ENCODE results near the gene TNS1.
A peak's percentile ranks its signal among the peaks of the same experiment; 100 is the strongest.

TNS1 gene

DNA sequence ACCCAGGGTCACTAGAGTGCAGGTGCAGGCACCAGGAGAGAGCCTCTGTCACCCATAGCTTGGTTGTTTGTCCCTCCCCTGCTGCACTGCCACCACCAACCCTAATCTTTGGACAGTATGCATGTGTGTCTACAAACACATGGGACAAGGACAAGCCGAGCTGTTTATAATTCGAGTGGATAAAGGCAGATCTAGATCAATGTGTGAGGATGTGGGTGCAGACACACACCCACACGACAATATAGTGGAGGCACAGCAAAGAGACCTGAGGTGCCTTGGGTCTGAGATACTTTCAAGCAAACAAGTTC lies 199.2 kb downstream of the TNS1 start:
- H3K4me1 ChIP-seq (ENCODE audit: control insufficient read depth in 1 of 2, insufficient read depth in 2 of 2, low read length in 2 of 2): peaks cover 4 to 75% of the 10 kb centered on the region in 2 donors
- H3K4me3 ChIP-seq (ENCODE audit: low read depth in 1 of 2, low read length in 2 of 2): no peak overlapping the region
- H3K36me3 ChIP-seq (ENCODE audit: control insufficient read depth in 1 of 2, insufficient read depth in 2 of 2, low read length in 2 of 2): peaks cover 44 to 78% of the 10 kb centered on the region in 2 donors
- H3K27ac ChIP-seq (ENCODE audit: low read length): no peak overlapping the region
- H3K27me3 ChIP-seq (ENCODE audit: low read depth, low read length): no peaks in the 10 kb centered on the region
- H3K9me3 ChIP-seq (ENCODE audit: control insufficient read depth in 1 of 2, low read length in 2 of 2): no peaks in the 10 kb centered on the region

GRCh38 chr2:217802876-217803652 lies 199.7 kb downstream of the TNS1 start:
- Histone ChIP-seq H3K4me1 (ENCODE audit: control insufficient read depth in 1 of 2, insufficient read depth in 2 of 2, low read length in 2 of 2) (peaks cover 4 to 75% of the 10 kb centered on the region in 2 donors), H3K9me3 (ENCODE audit: control insufficient read depth in 1 of 2, low read length in 2 of 2) (no peaks in the 10 kb centered on the region), H3K36me3 (ENCODE audit: control insufficient read depth in 1 of 2, insufficient read depth in 2 of 2, low read length in 2 of 2) (peaks cover 39 to 74% of the 10 kb centered on the region in 2 donors), H3K27me3 (ENCODE audit: low read depth, low read length) (no peaks in the 10 kb centered on the region), H3K4me3 (ENCODE audit: low read depth in 1 of 2, low read length in 2 of 2) (no peak overlapping the region), H3K27ac (ENCODE audit: low read length) (no peak overlapping the region)

GRCh38 chr2:217802266-217802665 lies 200.5 kb downstream of the TNS1 start:
- Histone ChIP-seq H3K4me3 (ENCODE audit: low read depth in 1 of 2, low read length in 2 of 2) (no peak overlapping the region), H3K9me3 (ENCODE audit: control insufficient read depth in 1 of 2, low read length in 2 of 2) (no peaks in the 10 kb centered on the region), H3K27ac (ENCODE audit: low read length) (no peak overlapping the region), H3K4me1 (ENCODE audit: control insufficient read depth in 1 of 2, insufficient read depth in 2 of 2, low read length in 2 of 2) (peaks cover 4 to 76% of the 10 kb centered on the region in 2 donors), H3K36me3 (ENCODE audit: control insufficient read depth in 1 of 2, insufficient read depth in 2 of 2, low read length in 2 of 2) (peaks cover 31 to 70% of the 10 kb centered on the region in 2 donors), H3K27me3 (ENCODE audit: low read depth, low read length) (no peaks in the 10 kb centered on the region)

- no peak overlapping the region for H3K27ac ChIP-seq (ENCODE audit: low read length)
- H3K4me1 ChIP-seq (ENCODE audit: control insufficient read depth in 1 of 2, insufficient read depth in 2 of 2, low read length in 2 of 2): peaks cover 4 to 73% of the 10 kb centered on the region in 2 donors
- H3K4me3 ChIP-seq (ENCODE audit: low read depth in 1 of 2, low read length in 2 of 2): no peak overlapping the region
- no peaks in the 10 kb centered on the region for H3K9me3 ChIP-seq (ENCODE audit: control insufficient read depth in 1 of 2, low read length in 2 of 2)
- no peaks in the 10 kb centered on the region for H3K27me3 ChIP-seq (ENCODE audit: low read depth, low read length)
- H3K36me3 ChIP-seq (ENCODE audit: control insufficient read depth in 1 of 2, insufficient read depth in 2 of 2, low read length in 2 of 2): peaks cover 27 to 65% of the 10 kb centered on the region in 2 donors
These were observed 201.1 kb downstream of the TNS1 start for GRCh38 chr2:217801711-217802110.

GRCh38 chr2:217801115-217801531 lies 201.7 kb downstream of the TNS1 start:
- Histone ChIP-seq H3K9me3 (ENCODE audit: control insufficient read depth in 1 of 2, low read length in 2 of 2) (no peaks in the 10 kb centered on the region), H3K27me3 (ENCODE audit: low read depth, low read length) (no peaks in the 10 kb centered on the region), H3K36me3 (ENCODE audit: control insufficient read depth in 1 of 2, insufficient read depth in 2 of 2, low read length in 2 of 2) (peaks cover 26 to 60% of the 10 kb centered on the region in 2 donors), H3K4me3 (ENCODE audit: low read depth in 1 of 2, low read length in 2 of 2) (no peak overlapping the region), H3K4me1 (ENCODE audit: control insufficient read depth in 1 of 2, insufficient read depth in 2 of 2, low read length in 2 of 2) (peaks cover 4 to 67% of the 10 kb centered on the region in 2 donors), H3K27ac (ENCODE audit: low read length) (no peak overlapping the region)

DNA sequence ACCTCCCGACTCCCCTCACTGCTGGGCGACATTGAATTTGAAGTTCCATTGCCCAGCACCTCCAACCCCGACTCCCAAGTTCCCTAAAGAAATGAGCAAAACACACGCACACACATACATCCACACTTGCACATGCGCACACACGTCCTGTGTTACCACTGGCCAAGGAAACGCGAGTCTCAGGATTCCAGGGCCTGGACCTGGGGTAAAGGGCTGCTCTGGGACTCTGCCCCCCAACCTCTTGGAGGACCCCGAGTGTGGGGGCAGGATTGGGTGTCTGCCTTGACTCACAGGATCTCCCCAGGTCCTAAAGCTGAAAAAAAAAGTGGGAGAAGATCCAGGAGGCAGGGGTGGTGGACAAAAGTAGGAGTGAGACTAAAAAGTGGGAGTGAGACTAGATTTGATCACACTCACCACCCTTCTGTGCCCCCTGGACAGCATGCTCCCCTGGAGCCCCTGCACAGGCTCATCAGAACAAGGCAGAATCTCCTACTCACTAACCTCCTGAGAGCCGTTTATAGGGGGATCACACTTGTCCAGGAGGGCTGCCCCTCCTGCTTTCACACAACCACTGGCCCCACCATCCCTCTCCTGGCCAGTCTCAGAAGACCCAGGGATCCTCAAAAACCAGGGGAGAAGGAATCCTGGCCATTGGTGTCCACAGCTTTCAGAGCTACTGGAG lies 202.2 kb downstream of the TNS1 start:
- Histone ChIP-seq H3K27ac (ENCODE audit: low read length) (no peak overlapping the region), H3K36me3 (ENCODE audit: control insufficient read depth in 1 of 2, insufficient read depth in 2 of 2, low read length in 2 of 2) (peaks cover 26 to 56% of the 10 kb centered on the region in 2 donors), H3K9me3 (ENCODE audit: control insufficient read depth in 1 of 2, low read length in 2 of 2) (no peaks in the 10 kb centered on the region), H3K27me3 (ENCODE audit: low read depth, low read length) (no peaks in the 10 kb centered on the region), H3K4me1 (ENCODE audit: control insufficient read depth in 1 of 2, insufficient read depth in 2 of 2, low read length in 2 of 2) (peaks cover 4 to 62% of the 10 kb centered on the region in 2 donors), H3K4me3 (ENCODE audit: low read depth in 1 of 2, low read length in 2 of 2) (no peak overlapping the region)

- Histone ChIP-seq H3K27ac (ENCODE audit: low read length) (no peak overlapping the region), H3K4me1 (ENCODE audit: control insufficient read depth in 1 of 2, insufficient read depth in 2 of 2, low read length in 2 of 2) (peaks cover 4 to 58% of the 10 kb centered on the region in 2 donors), H3K27me3 (ENCODE audit: low read depth, low read length) (no peaks in the 10 kb centered on the region), H3K4me3 (ENCODE audit: low read depth in 1 of 2, low read length in 2 of 2) (no peak overlapping the region), H3K36me3 (ENCODE audit: control insufficient read depth in 1 of 2, insufficient read depth in 2 of 2, low read length in 2 of 2) (peaks cover 26 to 53% of the 10 kb centered on the region in 2 donors), H3K9me3 (ENCODE audit: control insufficient read depth in 1 of 2, low read length in 2 of 2) (no peaks in the 10 kb centered on the region)
These were observed 203.0 kb downstream of the TNS1 start for GRCh38 chr2:217799563-217800432.

- Histone ChIP-seq H3K36me3 (ENCODE audit: control insufficient read depth in 1 of 2, insufficient read depth in 2 of 2, low read length in 2 of 2) (peaks cover 18 to 45% of the 10 kb centered on the region in 2 donors), H3K27ac (ENCODE audit: low read length) (peak overlapping the region; percentile 23), H3K4me3 (ENCODE audit: low read depth in 1 of 2, low read length in 2 of 2) (no peak overlapping the region), H3K9me3 (ENCODE audit: control insufficient read depth in 1 of 2, low read length in 2 of 2) (no peaks in the 10 kb centered on the region), H3K27me3 (ENCODE audit: low read depth, low read length) (no peaks in the 10 kb centered on the region), H3K4me1 (ENCODE audit: control insufficient read depth in 1 of 2, insufficient read depth in 2 of 2, low read length in 2 of 2) (peaks cover 4 to 55% of the 10 kb centered on the region in 2 donors)
These were observed 203.8 kb downstream of the TNS1 start for GRCh38 chr2:217798743-217799562.

DNA sequence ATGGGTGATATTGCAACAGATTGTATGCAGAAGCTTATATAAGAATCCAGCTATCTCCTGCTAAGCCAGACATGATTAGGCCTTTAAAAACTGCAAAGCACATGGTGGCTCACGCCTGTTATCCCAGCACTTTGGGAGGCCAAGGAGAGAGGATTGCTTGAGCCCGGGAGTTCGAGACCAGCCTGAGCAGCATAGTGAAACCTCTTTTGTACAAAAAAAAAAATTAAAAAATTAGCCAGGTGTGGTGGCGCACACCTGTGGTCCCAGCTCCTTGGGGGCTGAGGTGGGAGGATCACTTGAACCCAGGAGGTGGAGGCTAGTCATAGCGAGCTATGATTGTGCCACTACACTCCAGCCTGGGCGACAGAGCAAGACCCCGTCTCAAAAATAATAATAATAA lies 204.6 kb downstream of the TNS1 start:
- Histone ChIP-seq H3K4me3 (ENCODE audit: low read depth in 1 of 2, low read length in 2 of 2) (no peak overlapping the region), H3K9me3 (ENCODE audit: control insufficient read depth in 1 of 2, low read length in 2 of 2) (no peaks in the 10 kb centered on the region), H3K27me3 (ENCODE audit: low read depth, low read length) (no peaks in the 10 kb centered on the region), H3K36me3 (ENCODE audit: control insufficient read depth in 1 of 2, insufficient read depth in 2 of 2, low read length in 2 of 2) (peaks cover 10 to 37% of the 10 kb centered on the region in 2 donors), H3K27ac (ENCODE audit: low read length) (no peak overlapping the region), H3K4me1 (ENCODE audit: control insufficient read depth in 1 of 2, insufficient read depth in 2 of 2, low read length in 2 of 2) (peaks cover 4 to 55% of the 10 kb centered on the region in 2 donors)

- H3K4me1 ChIP-seq (ENCODE audit: control insufficient read depth in 1 of 2, insufficient read depth in 2 of 2, low read length in 2 of 2): peaks cover 4 to 53% of the 10 kb centered on the region in 2 donors
- no peaks in the 10 kb centered on the region for H3K9me3 ChIP-seq (ENCODE audit: control insufficient read depth in 1 of 2, low read length in 2 of 2)
- H3K27ac ChIP-seq (ENCODE audit: low read length): no peak overlapping the region
- peaks cover 6 to 33% of the 10 kb centered on the region in 2 donors for H3K36me3 ChIP-seq (ENCODE audit: control insufficient read depth in 1 of 2, insufficient read depth in 2 of 2, low read length in 2 of 2)
- no peaks in the 10 kb centered on the region for H3K27me3 ChIP-seq (ENCODE audit: low read depth, low read length)
- H3K4me3 ChIP-seq (ENCODE audit: low read depth in 1 of 2, low read length in 2 of 2): no peak overlapping the region
These were observed 205.1 kb downstream of the TNS1 start for GRCh38 chr2:217797661-217798069.

All from muscle layer of duodenum (tissue), 2 donors.